GM12878 (cell line): ENCODE measurements around the gene CCDC127.

Experiments
- CTCF ChIP-seq, 3 experiments: IDR thresholded peaks in 2 of 3; conservative IDR thresholded peaks in 1 of 3; 2 replicates each; pipeline ENCODE4 v1.5.1; 2011; ENCODE audit warnings: low read depth in 3 of 3, low read length in 3 of 3, mild to moderate bottlenecking in 3 of 3, control low read depth in 2 of 3, moderate library complexity in 2 of 3, inconsistent platforms in 1 of 3, mixed read lengths in 1 of 3; ENCODE audit not compliant: control insufficient read depth in 2 of 3, insufficient read depth in 1 of 3; ENCODE audit errors: extremely low read depth in 1 of 3
- POLR2AphosphoS2 ChIP-seq: IDR thresholded peaks from 2 replicates; pipeline ENCODE4 v1.6.1; 2011; ENCODE audit warnings: low read depth, mild to moderate bottlenecking, low read length, improper control_type of control experiment, moderate library complexity
- USF1 ChIP-seq: IDR thresholded peaks from 2 replicates; pipeline ENCODE4 v1.6.1; 2011; ENCODE audit warnings: borderline replicate concordance, low read depth, mild to moderate bottlenecking, moderate library complexity, mixed read lengths, low read length; ENCODE audit not compliant: insufficient read depth; ENCODE audit errors: extremely low read length

GRCh38 chr5:162565-163337 lies 55.2 kb downstream of the CCDC127 start:
- TF ChIP-seq POLR2AphosphoS2 (no peak), CTCF (IDR thresholded peaks at IDR 0.05 in 2 of 3, conservative IDR thresholded peaks at IDR 0.05 in 1 of 3; ENCODE audit: control insufficient read depth in 2 of 3, extremely low read depth in 1 of 3, insufficient read depth in 1 of 3, low read depth in 3 of 3, low read length in 3 of 3) (no peak), USF1 (no peak)
